Measurements from ENCODE around the gene TBC1D2B.

GRCh38 chr15:78090422-78091063 lies 13.0 kb upstream of the TBC1D2B start:
- TF ChIP-seq, protein P1, sequence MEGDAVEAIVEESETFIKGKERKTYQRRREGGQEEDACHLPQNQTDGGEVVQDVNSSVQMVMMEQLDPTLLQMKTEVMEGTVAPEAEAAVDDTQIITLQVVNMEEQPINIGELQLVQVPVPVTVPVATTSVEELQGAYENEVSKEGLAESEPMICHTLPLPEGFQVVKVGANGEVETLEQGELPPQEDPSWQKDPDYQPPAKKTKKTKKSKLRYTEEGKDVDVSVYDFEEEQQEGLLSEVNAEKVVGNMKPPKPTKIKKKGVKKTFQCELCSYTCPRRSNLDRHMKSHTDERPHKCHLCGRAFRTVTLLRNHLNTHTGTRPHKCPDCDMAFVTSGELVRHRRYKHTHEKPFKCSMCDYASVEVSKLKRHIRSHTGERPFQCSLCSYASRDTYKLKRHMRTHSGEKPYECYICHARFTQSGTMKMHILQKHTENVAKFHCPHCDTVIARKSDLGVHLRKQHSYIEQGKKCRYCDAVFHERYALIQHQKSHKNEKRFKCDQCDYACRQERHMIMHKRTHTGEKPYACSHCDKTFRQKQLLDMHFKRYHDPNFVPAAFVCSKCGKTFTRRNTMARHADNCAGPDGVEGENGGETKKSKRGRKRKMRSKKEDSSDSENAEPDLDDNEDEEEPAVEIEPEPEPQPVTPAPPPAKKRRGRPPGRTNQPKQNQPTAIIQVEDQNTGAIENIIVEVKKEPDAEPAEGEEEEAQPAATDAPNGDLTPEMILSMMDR (IDR thresholded peaks at IDR 0.05), result no peak
- no peak for TF ChIP-seq POLR2A (IDR thresholded peaks at IDR 0.05)

All from lower leg skin (tissue), 3 donors.